PC-9 (cell line): ENCODE measurements around the gene SPRED1.
"Not testable (repeated sequence)": the region's sequence is repeated elsewhere in the genome, so short reads cannot be mapped to it uniquely, and the experiment has no call there.

Experiments
- EZH2 ChIP-seq: fragments of 200-600 bp; sonication (generic); IDR thresholded peaks from 2 replicates; pipeline ENCODE4 v1.8.0; 2017; ENCODE audit warnings: antibody characterized with exemption, low read depth
- TF ChIP-seq, protein P1 (sequence below): fragments of 200-600 bp; sonication (generic); conservative IDR thresholded peaks from 2 replicates; pipeline ENCODE4 v1.6.1; 2017; ENCODE audit warnings: mixed run types, antibody characterized with exemption, mild to moderate bottlenecking, moderate library complexity

DNA sequence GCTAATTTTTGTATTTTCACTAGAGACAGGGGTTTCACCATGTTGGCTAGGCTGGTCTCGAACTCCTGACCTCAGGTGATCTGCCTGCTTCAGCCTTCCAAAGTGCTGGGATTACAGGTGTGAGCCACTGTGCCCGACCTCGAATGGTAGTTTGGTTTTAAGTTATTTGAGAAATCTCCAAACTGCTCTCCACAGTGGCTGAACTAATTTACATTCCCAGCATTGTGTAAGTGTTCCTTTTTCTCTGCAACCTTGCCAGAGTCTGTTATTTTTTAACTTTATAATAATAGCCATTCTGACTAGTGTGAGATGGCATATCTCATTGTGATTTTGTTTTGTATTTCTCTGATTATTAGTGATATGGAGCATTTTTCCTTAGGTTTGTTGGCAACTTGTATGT lies 19.8 kb downstream of the SPRED1 start:
- TF ChIP-seq, protein P1, sequence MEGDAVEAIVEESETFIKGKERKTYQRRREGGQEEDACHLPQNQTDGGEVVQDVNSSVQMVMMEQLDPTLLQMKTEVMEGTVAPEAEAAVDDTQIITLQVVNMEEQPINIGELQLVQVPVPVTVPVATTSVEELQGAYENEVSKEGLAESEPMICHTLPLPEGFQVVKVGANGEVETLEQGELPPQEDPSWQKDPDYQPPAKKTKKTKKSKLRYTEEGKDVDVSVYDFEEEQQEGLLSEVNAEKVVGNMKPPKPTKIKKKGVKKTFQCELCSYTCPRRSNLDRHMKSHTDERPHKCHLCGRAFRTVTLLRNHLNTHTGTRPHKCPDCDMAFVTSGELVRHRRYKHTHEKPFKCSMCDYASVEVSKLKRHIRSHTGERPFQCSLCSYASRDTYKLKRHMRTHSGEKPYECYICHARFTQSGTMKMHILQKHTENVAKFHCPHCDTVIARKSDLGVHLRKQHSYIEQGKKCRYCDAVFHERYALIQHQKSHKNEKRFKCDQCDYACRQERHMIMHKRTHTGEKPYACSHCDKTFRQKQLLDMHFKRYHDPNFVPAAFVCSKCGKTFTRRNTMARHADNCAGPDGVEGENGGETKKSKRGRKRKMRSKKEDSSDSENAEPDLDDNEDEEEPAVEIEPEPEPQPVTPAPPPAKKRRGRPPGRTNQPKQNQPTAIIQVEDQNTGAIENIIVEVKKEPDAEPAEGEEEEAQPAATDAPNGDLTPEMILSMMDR = not testable (repeated sequence)
- TF ChIP-seq EZH2 = not testable (repeated sequence)
